ENCODE data around the gene GRIK2. TPM values are rescaled to one million over a fixed set of nuclear protein-coding genes. Genes with fewer than 3 reads are reported as not detected.
"Not testable (repeated sequence)": the region's sequence is repeated elsewhere in the genome, so short reads cannot be mapped to it uniquely, and the experiment has no call there.

GRIK2 gene
- 1.8 TPM for total RNA-seq

DNA sequence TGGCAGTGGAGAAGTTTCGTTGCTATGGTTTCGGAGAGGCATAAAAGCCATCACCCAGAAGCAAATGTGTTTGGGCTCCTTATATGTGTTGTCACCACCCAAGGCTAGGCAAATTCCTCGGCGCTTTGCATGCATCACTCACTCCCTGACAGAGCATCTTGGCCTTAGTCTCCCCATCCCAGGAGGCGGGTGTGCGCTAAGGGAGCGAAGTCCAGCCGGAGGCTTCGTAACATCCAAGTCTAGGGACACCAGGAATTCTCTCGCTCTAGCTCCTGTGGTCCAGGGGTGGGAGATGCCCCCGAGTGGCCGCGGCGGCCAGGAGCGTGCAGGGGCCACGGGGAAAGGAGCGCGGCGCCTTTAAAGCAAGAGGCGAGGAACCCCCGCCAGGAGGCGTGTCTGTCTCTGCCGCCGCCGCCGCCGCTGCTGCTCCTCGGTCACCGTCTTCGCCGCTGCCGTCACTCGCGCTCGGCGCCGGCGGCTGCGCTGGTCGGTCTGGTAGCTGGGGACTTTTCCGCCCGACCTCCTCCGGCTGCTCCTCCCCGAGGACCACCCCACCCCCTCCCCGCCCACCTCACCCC lies at the start of gene GRIK2:
Gene GRIK2, plus strand, starts transcription at position 458 of the 578 bp plus-strand sequence.
- no peak for DNase-seq (ENCODE audit: low spot score)

DNA sequence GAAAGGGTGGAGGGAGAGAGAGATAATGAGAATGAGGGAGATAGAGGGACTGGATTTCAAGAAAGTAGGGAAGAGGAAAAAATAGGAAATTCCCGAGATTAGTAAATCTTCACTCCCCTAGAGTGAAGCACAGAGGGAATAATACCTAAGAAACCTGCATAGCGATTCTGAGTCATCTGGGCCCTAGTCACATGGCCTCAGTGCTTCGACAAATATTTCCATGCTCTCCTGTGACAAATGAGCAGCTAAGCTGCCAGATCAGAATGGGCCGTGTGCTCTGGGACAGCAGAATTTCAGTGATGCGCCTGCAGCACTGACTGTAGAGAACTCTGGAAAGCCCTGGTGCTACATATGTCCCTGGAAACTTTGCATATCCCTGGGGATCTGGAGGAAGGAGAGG lies 48.6 kb upstream of the GRIK2 start:
- no peak for DNase-seq (ENCODE audit: low spot score)

GRCh38 chr6:101348816-101349215 lies 44.7 kb upstream of the GRIK2 start:
- no peak for DNase-seq (ENCODE audit: low spot score)

- DNase-seq (ENCODE audit: low spot score), result not testable (repeated sequence)
Observed at GRCh38 chr6:101350631-101351030, 42.9 kb upstream of the GRIK2 start.

- no peak for DNase-seq (ENCODE audit: low spot score)
Observed at GRCh38 chr6:101351173-101351572, 42.3 kb upstream of the GRIK2 start.

DNA sequence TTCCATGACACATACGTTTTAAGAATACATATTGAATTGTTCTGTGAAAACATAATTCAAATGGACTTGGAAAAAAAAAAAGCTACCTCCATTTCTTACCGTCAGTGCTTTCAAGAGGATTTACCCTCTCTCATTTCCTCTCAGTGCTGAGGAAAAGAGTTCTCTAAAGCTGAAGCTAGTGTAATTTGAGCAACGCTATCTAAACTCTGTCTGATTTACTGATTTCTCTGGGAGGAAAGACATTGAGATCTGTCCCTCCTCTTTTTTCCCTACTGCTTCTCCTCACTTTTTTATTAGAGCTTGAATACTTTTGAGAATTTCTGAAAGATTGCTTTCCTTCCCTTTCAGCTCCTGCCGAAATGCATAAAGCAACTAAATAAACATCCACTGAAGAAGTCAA lies 41.2 kb upstream of the GRIK2 start:
- DNase-seq (ENCODE audit: low spot score), result no peak

GRCh38 chr6:101365181-101365580 lies 28.3 kb upstream of the GRIK2 start:
- DNase-seq (ENCODE audit: low spot score), result no peak

- no peak for DNase-seq (ENCODE audit: low spot score)
Observed at GRCh38 chr6:101379926-101380325, 13.6 kb upstream of the GRIK2 start.

- no peak for DNase-seq (ENCODE audit: low spot score)
Observed at GRCh38 chr6:101380897-101381630, 12.4 kb upstream of the GRIK2 start.

DNA sequence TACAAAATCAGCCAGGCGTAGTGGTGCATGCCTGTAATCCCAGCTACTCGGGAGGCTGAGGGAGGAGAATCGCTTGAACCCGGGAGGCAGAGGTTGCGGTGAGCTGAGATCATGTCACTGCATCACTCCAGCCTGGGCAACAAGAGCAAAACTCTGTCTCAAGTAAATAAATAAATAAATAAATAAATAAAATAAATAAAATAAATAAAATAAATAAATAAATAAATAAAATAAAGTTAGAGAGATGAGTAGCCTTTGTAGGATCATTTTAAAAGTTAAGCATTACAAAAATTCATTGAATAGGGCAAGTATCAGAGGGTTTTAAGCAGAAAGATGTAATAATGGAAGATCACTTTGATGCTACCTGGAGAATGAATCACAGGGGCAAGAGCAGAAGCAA lies 9.8 kb upstream of the GRIK2 start:
- DNase-seq (ENCODE audit: low spot score), result not testable (repeated sequence)

GRCh38 chr6:101386982-101387381 lies 6.5 kb upstream of the GRIK2 start:
- no peak for DNase-seq (ENCODE audit: low spot score)

DNA sequence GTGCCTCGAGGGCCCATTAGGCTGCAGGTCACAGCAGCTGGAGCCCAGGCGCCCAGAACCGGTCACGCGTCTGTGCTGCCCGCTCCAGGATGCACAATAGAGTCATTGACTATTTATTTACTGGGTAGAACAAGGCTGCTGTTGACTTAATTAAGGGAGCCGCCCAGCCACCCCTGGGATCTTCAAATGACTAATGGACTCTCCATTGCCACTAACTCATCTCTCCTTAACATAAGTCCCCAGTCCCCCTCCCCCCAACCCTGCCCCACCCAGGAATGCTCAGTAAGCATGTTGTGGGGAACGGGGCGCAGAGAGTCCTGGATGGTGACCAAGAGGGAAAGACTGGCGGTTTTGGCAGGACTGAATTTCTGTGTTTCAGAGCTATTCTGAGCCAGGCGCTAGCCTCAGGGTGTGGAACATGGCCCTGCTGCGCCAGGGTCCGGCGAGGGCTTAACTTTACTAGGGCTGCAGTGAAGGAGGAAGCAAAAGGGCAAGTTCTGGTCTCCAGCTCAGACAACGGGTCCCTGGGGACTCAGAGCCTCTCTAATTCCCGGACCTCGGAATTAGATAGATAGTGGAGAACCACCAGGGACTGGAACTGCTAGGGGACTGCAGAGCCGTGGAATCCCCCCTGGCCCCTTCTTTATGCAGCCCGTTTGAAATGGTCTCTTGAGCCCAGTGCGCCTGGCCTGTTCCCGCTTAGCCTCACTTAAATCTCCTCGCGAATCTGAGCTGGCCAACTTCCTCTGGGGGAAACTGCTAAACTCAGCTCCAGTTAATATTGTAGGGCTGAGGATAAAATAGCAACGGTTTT lies 1.5 kb upstream of the GRIK2 start:
- no peak for DNase-seq (ENCODE audit: low spot score)

DNA sequence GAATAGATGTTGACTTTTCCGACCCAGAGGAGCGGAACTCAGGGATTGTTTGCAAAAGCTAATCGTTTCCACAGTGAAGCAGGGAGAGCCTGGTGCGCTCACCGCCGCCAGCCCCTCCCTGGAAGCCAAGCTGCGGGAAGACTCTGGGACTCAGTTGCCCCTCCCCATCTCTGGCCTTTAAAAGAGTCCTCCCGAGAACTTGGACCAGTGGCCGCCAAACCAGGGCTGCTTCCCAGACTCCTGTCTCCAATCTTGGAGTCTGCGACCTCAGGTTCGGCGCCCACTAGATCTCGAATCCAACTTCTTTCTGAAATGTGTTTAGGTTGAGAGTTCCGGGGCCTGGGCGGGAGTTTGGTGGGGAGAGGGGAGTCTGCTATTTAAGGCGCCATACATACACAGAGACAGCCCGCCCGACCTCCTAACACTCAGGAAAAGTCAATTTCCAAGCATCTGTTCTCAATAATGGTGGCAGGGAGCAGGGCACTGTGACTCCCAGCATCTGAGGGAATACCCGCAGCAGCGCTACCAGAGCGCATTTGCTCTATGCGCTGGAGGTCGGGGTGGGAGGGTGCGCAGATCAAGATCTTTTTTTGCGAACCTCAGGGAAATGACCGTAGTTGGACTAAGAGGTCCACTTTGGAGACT lies 800 bp upstream of the GRIK2 start:
- no peak for DNase-seq (ENCODE audit: low spot score)

DNA sequence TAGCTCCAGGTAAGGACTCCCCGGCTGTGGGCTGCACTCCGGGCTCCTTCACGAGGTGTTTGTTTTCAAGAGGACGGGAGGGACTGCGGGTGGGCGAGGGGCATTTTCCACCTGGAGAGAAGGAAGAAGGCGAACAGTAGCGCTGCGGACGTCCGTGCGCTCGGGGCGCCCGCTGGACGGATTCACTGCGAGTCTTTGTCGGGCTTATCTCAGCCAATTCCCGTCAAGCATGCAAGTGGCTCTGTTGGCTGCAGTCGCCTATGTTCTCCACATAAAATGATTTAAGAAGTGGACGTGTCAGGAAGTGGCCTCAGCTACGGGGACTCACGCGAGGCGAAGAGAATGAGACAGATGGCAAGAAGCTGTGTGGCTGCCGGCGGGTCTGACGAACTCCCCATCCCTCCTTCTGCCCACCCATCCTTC lies 332 bp downstream of the GRIK2 start:
- DNase-seq (ENCODE audit: low spot score), result no peak

DNA sequence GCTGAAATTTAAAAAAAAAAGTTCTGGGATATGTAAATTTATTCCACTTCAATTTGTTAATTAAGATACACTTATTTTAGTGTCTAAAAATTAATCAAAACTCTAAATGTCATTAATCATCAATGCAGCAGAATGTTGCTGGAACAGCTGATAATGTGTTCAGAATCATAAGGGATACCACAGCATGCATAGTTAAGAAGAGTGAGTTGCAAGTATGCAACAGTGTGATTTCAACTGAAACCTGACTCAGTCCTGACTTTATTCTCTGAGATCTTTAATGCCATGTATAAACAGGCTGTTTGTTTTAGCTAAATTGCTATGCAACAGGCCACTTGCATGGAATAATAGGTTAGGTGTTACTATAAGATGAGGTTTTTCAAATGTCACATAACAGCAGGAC lies 1.4 kb downstream of the GRIK2 start:
- no peak for DNase-seq (ENCODE audit: low spot score)

DNA sequence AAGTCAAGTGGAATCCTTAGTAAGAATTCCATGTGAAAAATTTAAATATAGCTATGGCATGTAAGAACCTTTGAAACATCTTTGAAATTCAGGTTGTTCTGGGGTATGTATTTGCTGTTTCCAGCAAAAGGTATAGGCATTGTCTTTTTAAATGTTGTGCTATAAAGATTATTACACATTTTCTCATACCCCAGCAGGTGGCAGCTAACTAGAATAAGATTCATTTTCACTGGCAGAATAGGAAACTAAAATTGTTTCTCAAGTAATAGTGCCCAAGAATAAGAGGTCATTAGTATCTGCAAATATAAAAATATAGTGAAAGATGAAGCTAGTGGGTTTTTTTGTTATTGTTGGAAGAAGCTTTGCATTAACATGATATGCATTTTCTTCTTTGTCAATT lies 1.8 kb downstream of the GRIK2 start:
- no peak for DNase-seq (ENCODE audit: low spot score)

GRCh38 chr6:101396548-101397173 lies 3.2 kb downstream of the GRIK2 start:
- DNase-seq (ENCODE audit: low spot score), result no peak

DNA sequence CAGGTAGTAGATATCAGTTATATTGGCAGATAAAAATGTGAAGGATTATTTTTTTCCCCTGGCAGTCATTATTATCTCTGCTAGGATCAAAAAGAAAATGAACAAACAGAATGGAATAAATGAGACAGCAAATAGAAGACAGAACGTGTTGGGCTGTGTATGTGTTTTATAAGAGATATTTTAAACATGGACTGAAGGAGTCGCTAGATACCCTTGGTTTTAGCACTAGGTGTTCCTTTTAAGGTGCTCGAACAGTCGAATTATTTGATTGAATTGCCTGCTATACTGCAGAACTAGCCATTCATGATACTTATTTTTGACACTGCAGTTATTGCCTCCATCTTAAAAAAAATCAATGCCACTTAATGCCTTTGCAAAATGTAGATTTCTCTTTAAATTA lies 3.7 kb downstream of the GRIK2 start:
- DNase-seq (ENCODE audit: low spot score), result no peak

DNA sequence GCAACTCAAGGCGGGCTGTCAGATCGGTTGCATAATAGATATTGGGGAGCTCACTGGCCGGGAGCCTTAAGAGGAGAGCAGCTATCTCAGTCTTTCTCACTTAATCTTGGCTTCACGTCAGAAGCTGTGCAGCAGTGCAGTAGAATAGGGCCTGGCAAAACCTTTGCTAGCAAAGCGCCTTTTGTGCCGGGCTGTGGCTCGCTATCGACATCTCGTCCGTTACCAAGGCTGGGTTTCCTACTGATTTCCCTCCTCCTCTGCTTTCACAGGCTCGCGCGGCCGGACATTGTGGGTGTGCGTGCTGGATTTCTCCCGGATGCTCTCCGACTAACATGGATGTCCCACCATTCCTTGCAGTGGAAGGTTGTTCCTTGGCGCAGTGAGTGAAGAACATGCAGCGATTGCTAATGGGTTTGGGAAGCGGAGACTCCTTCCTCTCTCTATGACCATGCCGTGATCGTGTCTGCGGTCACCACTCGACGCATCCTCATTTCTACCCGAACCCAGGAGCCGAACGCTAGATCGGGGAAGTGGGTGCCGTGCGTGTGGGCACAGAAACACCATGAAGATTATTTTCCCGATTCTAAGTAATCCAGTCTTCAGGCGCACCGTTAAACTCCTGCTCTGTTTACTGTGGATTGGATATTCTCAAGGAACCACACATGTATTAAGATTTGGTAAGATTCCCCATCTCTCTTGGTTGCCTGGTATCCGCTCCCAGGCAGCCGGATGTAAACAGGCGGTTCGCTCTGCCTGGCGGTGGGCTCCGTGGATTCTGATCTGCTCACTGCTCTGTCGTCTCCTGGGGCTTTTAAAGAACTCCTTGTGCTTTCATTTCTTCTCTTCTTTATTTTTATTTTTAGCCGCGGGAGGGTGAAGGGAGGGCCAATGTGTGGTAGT lies 5.5 kb downstream of the GRIK2 start:
- DNase-seq (ENCODE audit: low spot score), result no peak

DNA sequence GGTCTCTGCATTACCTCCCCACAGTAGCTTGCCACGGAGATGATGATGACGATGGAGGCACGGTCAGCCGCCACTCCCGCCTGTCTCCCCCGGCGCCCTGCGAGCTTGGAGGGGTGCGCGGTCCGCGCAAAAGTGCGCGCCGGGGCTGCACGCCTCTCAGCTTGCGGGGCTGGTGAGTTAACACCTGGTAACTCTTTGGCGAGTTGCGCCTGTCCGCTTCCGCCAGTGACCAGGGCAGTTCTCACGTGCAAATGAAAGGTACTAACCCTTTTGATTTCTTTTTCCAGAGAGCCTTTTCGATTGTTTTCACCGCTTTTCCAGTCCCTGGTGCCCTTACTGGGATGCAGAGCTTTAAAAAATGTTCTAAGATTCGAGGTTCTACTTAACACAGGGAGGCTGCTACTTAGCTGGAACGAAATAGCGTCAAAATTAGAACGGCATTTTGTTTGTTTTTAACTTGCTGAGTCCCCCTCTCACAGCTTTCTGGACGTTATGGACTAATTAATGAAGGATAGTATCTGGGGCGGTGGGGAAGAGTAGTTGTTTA lies 6.2 kb downstream of the GRIK2 start:
- no peak for DNase-seq (ENCODE audit: low spot score)

Measured in ureter (tissue), 1 donor.